ENCODE results near the gene TIFAB. TPM values are rescaled to one million over a fixed set of nuclear protein-coding genes. Genes with fewer than 3 reads are reported as not detected.

Gene TIFAB
- total and polyA plus RNA-seq, 4 experiments from 2014 or later: 0.19 TPM; not detected in 3

GRCh38 chr5:135456238-135457099, 4.3 kb upstream of the TIFAB start:
- intact Hi-C loops (cut with micrococcal nuclease): no loop called here
- no peaks in the 10 kb centered on the region for H3K4me1 ChIP-seq (ENCODE audit: insufficient read depth, low read length)
- no peaks in the 10 kb centered on the region for H3K9me3 Mint-ChIP-seq
- H3K9me3 ChIP-seq (ENCODE audit: control insufficient read depth in 1 of 2, low read length in 2 of 2): no peaks in the 10 kb centered on the region
- no peaks in the 10 kb centered on the region for H3K36me3 ChIP-seq (ENCODE audit: insufficient read depth, low read length)
- no peak for DNase-seq
- no peaks in the 10 kb centered on the region for H3K4me1 Mint-ChIP-seq
- no peaks in the 10 kb centered on the region for H3K36me3 Mint-ChIP-seq
- ChIA-PET CTCF (ENCODE audit: partially characterized antibody) (interaction anchor here (1.0 to 3.5 kb wide), 13 partner anchors 10 to 121 kb away, joined by 3 to 27 read pairs (median 9); partner anchors contain the start of gene DCANP1), POLR2A (ENCODE audit: partially characterized antibody) (no interaction called here)
- no peak overlapping the region for H3K4me3 ChIP-seq (ENCODE audit: low read length in 2 of 2)
- peaks cover 17 to 18% of the 10 kb centered on the region in 2 donors for H3K27me3 Mint-ChIP-seq
- H3K4me3 Mint-ChIP-seq: no peak overlapping the region
- H3K27ac ChIP-seq (ENCODE audit: low read depth, low read length): no peak overlapping the region
- H3K27me3 ChIP-seq (ENCODE audit: insufficient read depth, low read length): peaks cover 4% of the 10 kb centered on the region
- no peak overlapping the region for H3K27ac Mint-ChIP-seq

GRCh38 chr5:135455876-135456237, 3.7 kb upstream of the TIFAB start:
- Mint-ChIP-seq H3K27ac (no peak overlapping the region), H3K36me3 (no peaks in the 10 kb centered on the region)
- CTCF ChIA-PET (ENCODE audit: partially characterized antibody): interaction anchor here (1.0 to 3.5 kb wide), 5 partner anchors 8 to 110 kb away, joined by 4 to 24 read pairs (median 9); no protein-coding TSS in a partner anchor

GRCh38 chr5:135454946-135455345, 2.8 kb upstream of the TIFAB start:
- Mint-ChIP-seq H3K4me1 (no peaks in the 10 kb centered on the region), H3K27me3 (peaks cover 18 to 19% of the 10 kb centered on the region in 2 donors), H3K36me3 (no peaks in the 10 kb centered on the region), H3K9me3 (no peaks in the 10 kb centered on the region), H3K4me3 (no peak overlapping the region), H3K27ac (no peak overlapping the region)
- no peaks in the 10 kb centered on the region for H3K36me3 ChIP-seq (ENCODE audit: insufficient read depth, low read length)
- CTCF ChIA-PET (ENCODE audit: partially characterized antibody): interaction anchor here (0.7 to 2.9 kb wide), 5 partner anchors 8 to 98 kb away, joined by 3 to 9 read pairs (median 4); partner anchors contain the start of gene DCANP1
- H3K4me3 ChIP-seq (ENCODE audit: low read length in 2 of 2): no peak overlapping the region
- intact Hi-C loops (cut with micrococcal nuclease): no loop called here
- peaks cover 4% of the 10 kb centered on the region for H3K27me3 ChIP-seq (ENCODE audit: insufficient read depth, low read length)
- POLR2A ChIA-PET (ENCODE audit: partially characterized antibody): no interaction called here
- no peaks in the 10 kb centered on the region for H3K4me1 ChIP-seq (ENCODE audit: insufficient read depth, low read length)
- no peak overlapping the region for H3K27ac ChIP-seq (ENCODE audit: low read depth, low read length)
- no peaks in the 10 kb centered on the region for H3K9me3 ChIP-seq (ENCODE audit: control insufficient read depth in 1 of 2, low read length in 2 of 2)
- DNase-seq: no peak

More at GRCh38 chr5:135455876-135456237, 3.7 kb upstream of the TIFAB start:
- no peak overlapping the region for H3K4me3 Mint-ChIP-seq
- intact Hi-C loops (cut with micrococcal nuclease): no loop called here
- no peak for DNase-seq
- no peaks in the 10 kb centered on the region for H3K4me1 Mint-ChIP-seq
- POLR2A ChIA-PET (ENCODE audit: partially characterized antibody): no interaction called here
- no peaks in the 10 kb centered on the region for H3K36me3 ChIP-seq (ENCODE audit: insufficient read depth, low read length)
- no peaks in the 10 kb centered on the region for H3K4me1 ChIP-seq (ENCODE audit: insufficient read depth, low read length)
- H3K27ac ChIP-seq (ENCODE audit: low read depth, low read length): no peak overlapping the region
- peaks cover 4% of the 10 kb centered on the region for H3K27me3 ChIP-seq (ENCODE audit: insufficient read depth, low read length)
- H3K9me3 ChIP-seq (ENCODE audit: control insufficient read depth in 1 of 2, low read length in 2 of 2): no peaks in the 10 kb centered on the region
- peaks cover 16 to 18% of the 10 kb centered on the region in 2 donors for H3K27me3 Mint-ChIP-seq
- no peak overlapping the region for H3K4me3 ChIP-seq (ENCODE audit: low read length in 2 of 2)
- no peaks in the 10 kb centered on the region for H3K9me3 Mint-ChIP-seq

GRCh38 chr5:135453613-135454012, 1.5 kb upstream of the TIFAB start:
- H3K27me3 ChIP-seq (ENCODE audit: insufficient read depth, low read length): peaks cover 4% of the 10 kb centered on the region
- Mint-ChIP-seq H3K36me3 (no peaks in the 10 kb centered on the region), H3K4me3 (no peak overlapping the region), H3K27ac (no peak overlapping the region), H3K27me3 (peaks cover 16 to 18% of the 10 kb centered on the region in 2 donors), H3K4me1 (no peaks in the 10 kb centered on the region), H3K9me3 (no peaks in the 10 kb centered on the region)
- H3K9me3 ChIP-seq (ENCODE audit: control insufficient read depth in 1 of 2, low read length in 2 of 2): no peaks in the 10 kb centered on the region
- H3K27ac ChIP-seq (ENCODE audit: low read depth, low read length): no peak overlapping the region
- intact Hi-C loops (cut with micrococcal nuclease): no loop called here
- no peak overlapping the region for H3K4me3 ChIP-seq (ENCODE audit: low read length in 2 of 2)
- no peaks in the 10 kb centered on the region for H3K36me3 ChIP-seq (ENCODE audit: insufficient read depth, low read length)
- no peaks in the 10 kb centered on the region for H3K4me1 ChIP-seq (ENCODE audit: insufficient read depth, low read length)
- DNase-seq: no peak
- ChIA-PET CTCF (ENCODE audit: partially characterized antibody) (no interaction called here), POLR2A (ENCODE audit: partially characterized antibody) (no interaction called here)

- CTCF ChIA-PET (ENCODE audit: partially characterized antibody): interaction anchor here (1.7 kb wide), 1 partner anchor 13 kb away, joined by 5 read pairs; no protein-coding TSS in a partner anchor
- POLR2A ChIA-PET (ENCODE audit: partially characterized antibody): no interaction called here
- no peaks in the 10 kb centered on the region for H3K27me3 ChIP-seq (ENCODE audit: insufficient read depth, low read length)
- no peak for DNase-seq
- no peaks in the 10 kb centered on the region for H3K4me1 ChIP-seq (ENCODE audit: insufficient read depth, low read length)
- H3K27ac ChIP-seq (ENCODE audit: low read depth, low read length): no peak overlapping the region
- H3K27me3 Mint-ChIP-seq: peaks cover 16 to 17% of the 10 kb centered on the region in 2 donors
- intact Hi-C loops (cut with micrococcal nuclease): no loop called here
- no peaks in the 10 kb centered on the region for H3K9me3 ChIP-seq (ENCODE audit: control insufficient read depth in 1 of 2, low read length in 2 of 2)
- H3K36me3 Mint-ChIP-seq: no peaks in the 10 kb centered on the region
- H3K4me3 ChIP-seq (ENCODE audit: low read length in 2 of 2): no peak overlapping the region
- no peaks in the 10 kb centered on the region for H3K9me3 Mint-ChIP-seq
- H3K27ac Mint-ChIP-seq: no peak overlapping the region
- no peaks in the 10 kb centered on the region for H3K36me3 ChIP-seq (ENCODE audit: insufficient read depth, low read length)
- H3K4me3 Mint-ChIP-seq: no peak overlapping the region
- H3K4me1 Mint-ChIP-seq: no peaks in the 10 kb centered on the region
Measured at GRCh38 chr5:135451581-135452320, 400 bp downstream of the TIFAB start.

- Histone ChIP-seq H3K4me1 (ENCODE audit: insufficient read depth, low read length) (no peaks in the 10 kb centered on the region), H3K36me3 (ENCODE audit: insufficient read depth, low read length) (no peaks in the 10 kb centered on the region), H3K27ac (ENCODE audit: low read depth, low read length) (no peak overlapping the region), H3K4me3 (ENCODE audit: low read length in 2 of 2) (no peak overlapping the region), H3K27me3 (ENCODE audit: insufficient read depth, low read length) (no peaks in the 10 kb centered on the region), H3K9me3 (ENCODE audit: control insufficient read depth in 1 of 2, low read length in 2 of 2) (no peaks in the 10 kb centered on the region)
- Mint-ChIP-seq H3K27me3 (peaks cover 12% of the 10 kb centered on the region in 2 donors), H3K4me1 (no peaks in the 10 kb centered on the region), H3K4me3 (no peak overlapping the region), H3K9me3 (no peaks in the 10 kb centered on the region), H3K27ac (no peak overlapping the region), H3K36me3 (no peaks in the 10 kb centered on the region)
- intact Hi-C loops (cut with micrococcal nuclease): no loop called here
- ChIA-PET POLR2A (ENCODE audit: partially characterized antibody) (no interaction called here), CTCF (ENCODE audit: partially characterized antibody) (interaction anchor here (2.0 kb wide), 1 partner anchor 10 kb away, joined by 6 read pairs; no protein-coding TSS in a partner anchor)
- DNase-seq: no peak
Measured at GRCh38 chr5:135450952-135451351, 1.2 kb downstream of the TIFAB start.

GRCh38 chr5:135450336-135450735, 1.8 kb downstream of the TIFAB start:
- no peaks in the 10 kb centered on the region for H3K36me3 ChIP-seq (ENCODE audit: insufficient read depth, low read length)
- H3K9me3 ChIP-seq (ENCODE audit: control insufficient read depth in 1 of 2, low read length in 2 of 2): no peaks in the 10 kb centered on the region
- H3K4me3 Mint-ChIP-seq: no peak overlapping the region
- no peaks in the 10 kb centered on the region for H3K36me3 Mint-ChIP-seq
- no peaks in the 10 kb centered on the region for H3K9me3 Mint-ChIP-seq
- no peak overlapping the region for H3K4me3 ChIP-seq (ENCODE audit: low read length in 2 of 2)
- ChIA-PET CTCF (ENCODE audit: partially characterized antibody) (interaction anchor here (1.4 to 2.0 kb wide), 2 partner anchors 8 to 10 kb away, joined by 4 to 6 read pairs; no protein-coding TSS in a partner anchor), POLR2A (ENCODE audit: partially characterized antibody) (no interaction called here)
- H3K27ac Mint-ChIP-seq: no peak overlapping the region
- no peak overlapping the region for H3K27ac ChIP-seq (ENCODE audit: low read depth, low read length)
- H3K4me1 ChIP-seq (ENCODE audit: insufficient read depth, low read length): no peaks in the 10 kb centered on the region
- intact Hi-C loops (cut with micrococcal nuclease): no loop called here
- no peak for DNase-seq
- H3K27me3 ChIP-seq (ENCODE audit: insufficient read depth, low read length): no peaks in the 10 kb centered on the region
- no peaks in the 10 kb centered on the region for H3K4me1 Mint-ChIP-seq
- peaks cover 12% of the 10 kb centered on the region in 2 donors for H3K27me3 Mint-ChIP-seq

Data from CD4-positive, alpha-beta memory T cell (primary cell).